Gastroesophageal sphincter (tissue), 4 donors: Measurements from ENCODE around the gene ZNF865. TPM values are rescaled to one million over a fixed set of nuclear protein-coding genes. Genes with fewer than 3 reads are reported as not detected.

Experiments used
- ATAC-seq: fragments of 150-250 bp; one replicate; pipeline ENCODE4 v1.9.1; 2016; ENCODE audit warnings: mild to moderate bottlenecking, moderate library complexity
- H3K27ac ChIP-seq, 4 donors: fragments of 200-600 bp; sonication (generic) in 3 of 4; 1 replicate in 3 of 4; 2 replicates in 1 of 4; pipeline ENCODE4 v1.5.1; 2016 to 2019
- H3K27me3 ChIP-seq: fragments of 200-600 bp; sonication (generic); one replicate; pipeline ENCODE4 v1.5.1; 2019
- H3K36me3 ChIP-seq, 2 donors: fragments of 200-600 bp; sonication (generic); one replicate each; pipeline ENCODE4 v1.5.1; 2019; ENCODE audit warnings: control low read depth in 1 of 2
- H3K4me1 ChIP-seq, 3 donors: fragments of 200-600 bp; sonication (generic); 1 replicate in 2 of 3; 2 replicates in 1 of 3; pipeline ENCODE4 v1.5.1; 2016 to 2019; ENCODE audit warnings: control low read depth in 2 of 3
- H3K4me3 ChIP-seq, 2 donors: fragments of 200-600 bp; sonication (generic); one replicate each; pipeline ENCODE4 v1.5.1; 2019; ENCODE audit warnings: mild to moderate bottlenecking in 1 of 2, moderate library complexity in 1 of 2
- H3K9me3 ChIP-seq, 3 donors: fragments of 200-600 bp; sonication (generic); one replicate each; pipeline ENCODE4 v1.5.1; 2017 to 2019; ENCODE audit warnings: control low read depth in 2 of 3
- EP300 ChIP-seq: sonication (generic); formaldehyde crosslinking; IDR thresholded peaks from one replicate; pipeline ENCODE4 v1.6.1; 2017; ENCODE audit warnings: antibody characterized with exemption, mild to moderate bottlenecking
- POLR2A ChIP-seq, 2 donors: fragments of 450-650 bp; IDR thresholded peaks; one replicate each; pipeline ENCODE4 v1.6.1; 2017; ENCODE audit warnings: antibody characterized with exemption in 2 of 2, mild to moderate bottlenecking in 2 of 2, moderate library complexity in 1 of 2
- POLR2AphosphoS5 ChIP-seq: sonication (generic); formaldehyde crosslinking; IDR thresholded peaks from one replicate; pipeline ENCODE4 v1.6.1; 2017; ENCODE audit warnings: antibody characterized with exemption
- WGBS, 2 donors: methylation state at CpG; one replicate each; pipeline ENCODE4 v1.1.5; 2018; ENCODE audit warnings: low coverage in 1 of 2; 5-methylcytosine and 5-hydroxymethylcytosine counted together
- total RNA-seq, 4 donors: library from RNA; depleted of rRNA; stranded (reverse); fragments of >200 nt; gene quantifications; one replicate each; pipeline ENCODE4 v1.1.0, GENCODE V29; 2016
- TF ChIP-seq, protein P1 (sequence below), 4 experiments: fragments of 200-600 bp in 2 of 4; fragments of 450-650 bp in 2 of 4; sonication (generic) in 1 of 4; IDR thresholded peaks; one replicate each; pipeline ENCODE4 v1.5.1; 2017 to 2019; ENCODE audit warnings: antibody characterized with exemption in 4 of 4, mild to moderate bottlenecking in 2 of 4, moderate library complexity in 2 of 4

The ZNF865 gene
- total RNA-seq, 4 donors from 2014 or later: 4.6 to 12.0 (median 6.4) TPM

GRCh38 chr19:55618426-55618825 lies 13.0 kb downstream of the ZNF865 start:
- no peaks in the 10 kb centered on the region for H3K9me3 ChIP-seq
- peak overlapping the region in 3 of 4 donors; percentile 9 to 30 (median 14) for H3K27ac ChIP-seq
- TF ChIP-seq POLR2AphosphoS5 (no peak), POLR2A (IDR thresholded peaks at IDR 0.05) (no peak), EP300 (no peak)
- TF ChIP-seq, protein P1, sequence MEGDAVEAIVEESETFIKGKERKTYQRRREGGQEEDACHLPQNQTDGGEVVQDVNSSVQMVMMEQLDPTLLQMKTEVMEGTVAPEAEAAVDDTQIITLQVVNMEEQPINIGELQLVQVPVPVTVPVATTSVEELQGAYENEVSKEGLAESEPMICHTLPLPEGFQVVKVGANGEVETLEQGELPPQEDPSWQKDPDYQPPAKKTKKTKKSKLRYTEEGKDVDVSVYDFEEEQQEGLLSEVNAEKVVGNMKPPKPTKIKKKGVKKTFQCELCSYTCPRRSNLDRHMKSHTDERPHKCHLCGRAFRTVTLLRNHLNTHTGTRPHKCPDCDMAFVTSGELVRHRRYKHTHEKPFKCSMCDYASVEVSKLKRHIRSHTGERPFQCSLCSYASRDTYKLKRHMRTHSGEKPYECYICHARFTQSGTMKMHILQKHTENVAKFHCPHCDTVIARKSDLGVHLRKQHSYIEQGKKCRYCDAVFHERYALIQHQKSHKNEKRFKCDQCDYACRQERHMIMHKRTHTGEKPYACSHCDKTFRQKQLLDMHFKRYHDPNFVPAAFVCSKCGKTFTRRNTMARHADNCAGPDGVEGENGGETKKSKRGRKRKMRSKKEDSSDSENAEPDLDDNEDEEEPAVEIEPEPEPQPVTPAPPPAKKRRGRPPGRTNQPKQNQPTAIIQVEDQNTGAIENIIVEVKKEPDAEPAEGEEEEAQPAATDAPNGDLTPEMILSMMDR (IDR thresholded peaks at IDR 0.05): no peak
- WGBS, 2 donors: 66 to 72% methylated on average over 3 to 5 of the region's 7 CpGs
- peaks cover 0 to 19% (median 0%) of the 10 kb centered on the region in 3 donors for H3K4me1 ChIP-seq
- H3K27me3 ChIP-seq: no peaks in the 10 kb centered on the region
- H3K36me3 ChIP-seq: peaks cover 0 to 72% of the 10 kb centered on the region in 2 donors
- ATAC-seq: no peak
- no peak overlapping the region for H3K4me3 ChIP-seq

DNA sequence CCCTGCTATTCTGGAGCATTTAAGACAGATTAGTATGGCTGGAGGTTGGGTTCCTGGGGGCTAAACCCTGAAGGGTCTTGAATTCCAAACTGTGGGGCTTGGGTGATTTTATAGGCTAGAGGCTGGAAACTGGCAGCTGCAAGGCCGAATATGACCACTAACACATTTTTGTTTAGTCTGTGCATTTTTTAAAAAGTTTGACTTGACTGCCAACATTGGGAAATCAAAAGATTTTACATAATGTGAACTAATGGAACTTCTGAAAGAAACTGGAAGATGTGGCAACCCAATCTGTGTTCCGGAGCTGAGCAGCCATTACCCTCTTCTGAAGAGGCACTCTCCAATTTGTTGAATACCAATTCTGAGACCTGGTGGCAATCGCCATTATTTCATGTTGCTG lies 13.8 kb downstream of the ZNF865 start:
- peak overlapping the region in 3 of 4 donors; percentile 14 to 37 (median 30) for H3K27ac ChIP-seq
- no peak overlapping the region for H3K4me3 ChIP-seq
- no peaks in the 10 kb centered on the region for H3K9me3 ChIP-seq
- WGBS, 2 donors: 62 to 63% methylated on average over 2 to 3 of the region's 3 CpGs
- peaks cover 0 to 63% of the 10 kb centered on the region in 2 donors for H3K36me3 ChIP-seq
- no peak for ATAC-seq
- peaks cover 0 to 26% (median 0%) of the 10 kb centered on the region in 3 donors for H3K4me1 ChIP-seq
- TF ChIP-seq POLR2AphosphoS5: no peak
- TF ChIP-seq, protein P1 (IDR thresholded peaks at IDR 0.05): peak in 2 of 4 experiments; percentile 10 to 15
- no peaks in the 10 kb centered on the region for H3K27me3 ChIP-seq

DNA sequence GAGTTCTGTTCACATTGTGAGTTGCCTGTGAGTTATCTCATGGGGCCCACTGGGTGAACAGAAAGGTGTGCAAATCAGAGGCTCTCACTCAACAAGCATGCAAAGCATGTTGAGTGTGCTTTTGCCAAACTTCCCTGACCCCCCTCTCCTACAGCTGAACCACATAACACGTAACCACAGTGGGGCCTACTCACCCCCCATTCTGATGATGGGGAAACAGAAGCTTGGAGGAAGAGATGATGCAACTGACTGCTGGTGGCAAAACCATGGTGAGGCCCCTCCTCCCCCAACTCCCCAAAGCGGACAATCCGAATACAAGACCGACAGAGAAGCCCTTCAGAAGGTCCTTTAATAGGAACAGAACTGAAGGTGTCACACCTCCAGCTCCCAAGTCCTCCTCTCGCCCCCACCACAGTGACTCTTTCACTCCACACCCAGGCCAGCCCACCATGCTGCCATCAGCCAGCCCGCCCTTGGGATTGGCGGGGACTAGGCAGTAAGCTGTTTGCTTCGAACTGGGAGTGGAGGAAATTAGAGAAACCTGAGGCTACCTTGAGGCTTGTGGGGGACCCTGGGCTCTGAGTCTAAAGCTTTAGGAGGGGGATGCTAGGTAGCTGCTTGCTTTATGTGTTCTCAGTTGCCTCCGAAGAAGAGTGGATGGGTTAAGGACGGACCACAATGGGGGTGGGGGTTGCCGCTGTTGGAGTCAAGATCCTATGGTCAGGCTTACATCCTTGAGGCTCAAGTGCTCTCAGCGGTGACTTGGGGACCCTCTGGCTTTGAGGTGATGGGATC lies 15.2 kb downstream of the ZNF865 start:
- H3K36me3 ChIP-seq: peaks cover 0 to 50% of the 10 kb centered on the region in 2 donors
- 89% methylated on average over 3 of the region's 12 CpGs; no CpG with 5 or more reads in 1 of the 2 donors for WGBS, 2 donors
- H3K27ac ChIP-seq: no peak overlapping the region
- peaks cover 0 to 34% (median 0%) of the 10 kb centered on the region in 3 donors for H3K4me1 ChIP-seq
- H3K9me3 ChIP-seq: no peaks in the 10 kb centered on the region
- no peak for ATAC-seq
- no peaks in the 10 kb centered on the region for H3K27me3 ChIP-seq
- no peak for TF ChIP-seq POLR2A (IDR thresholded peaks at IDR 0.05)
- TF ChIP-seq POLR2AphosphoS5: no peak
- no peak for TF ChIP-seq EP300
- TF ChIP-seq, protein P1 (IDR thresholded peaks at IDR 0.05): no peak
- H3K4me3 ChIP-seq: no peak overlapping the region

GRCh38 chr19:55621205-55621672 lies 15.8 kb downstream of the ZNF865 start:
- WGBS, 2 donors: no CpG with 5 or more reads among the region's 9 CpGs
- no peak overlapping the region for H3K27ac ChIP-seq

More at GRCh38 chr19:55621205-55621672, 15.8 kb downstream of the ZNF865 start:
- Histone ChIP-seq H3K4me3 (no peak overlapping the region), H3K4me1 (peaks cover 0 to 34% (median 0%) of the 10 kb centered on the region in 3 donors), H3K27me3 (no peaks in the 10 kb centered on the region), H3K36me3 (peaks cover 0 to 43% of the 10 kb centered on the region in 2 donors), H3K9me3 (no peaks in the 10 kb centered on the region)
- ATAC-seq: no peak
- TF ChIP-seq, protein P1 (IDR thresholded peaks at IDR 0.05): no peak
- no peak for TF ChIP-seq POLR2A (IDR thresholded peaks at IDR 0.05)
- no peak for TF ChIP-seq POLR2AphosphoS5
- TF ChIP-seq EP300: no peak
